HepG2 (cell line): Measurements from ENCODE around the gene NDC80. TPM values are rescaled to one million over a fixed set of nuclear protein-coding genes. Genes with fewer than 3 reads are reported as not detected.

Source experiments
- CAMTA2 ChIP-seq: sonication (generic); formaldehyde crosslinking; IDR thresholded peaks from 2 replicates; pipeline ENCODE4 v1.4.0; 2020; ENCODE audit warnings: mild to moderate bottlenecking, missing genetic modification reagents, borderline replicate concordance
- DMAP1 ChIP-seq: IDR thresholded peaks from 2 replicates; pipeline ENCODE4 v1.6.1; 2016
- ETV6 ChIP-seq: sonication (generic); formaldehyde crosslinking; conservative IDR thresholded peaks from 2 replicates; pipeline ENCODE4 v1.4.0; 2020; ENCODE audit warnings: missing genetic modification reagents
- GFI1 ChIP-seq: sonication (generic); formaldehyde crosslinking; IDR thresholded peaks from 2 replicates; pipeline ENCODE4 v1.5.0; 2020; ENCODE audit warnings: missing genetic modification reagents, mild to moderate bottlenecking, borderline replicate concordance
- ISL2 ChIP-seq: sonication (generic); formaldehyde crosslinking; IDR thresholded peaks from 2 replicates; pipeline ENCODE4 v1.5.0; 2020; ENCODE audit warnings: missing genetic modification reagents
- MAF1 ChIP-seq: sonication (generic); formaldehyde crosslinking; IDR thresholded peaks from 2 replicates; pipeline ENCODE4 v1.5.0; 2020; ENCODE audit warnings: missing genetic modification reagents, borderline replicate concordance
- MLLT10 ChIP-seq: sonication (generic); formaldehyde crosslinking; IDR thresholded peaks from 2 replicates; pipeline ENCODE4 v1.4.0; 2020; ENCODE audit warnings: missing genetic modification reagents
- MTA1 ChIP-seq: sonication (generic); formaldehyde crosslinking; IDR thresholded peaks from 2 replicates; pipeline ENCODE4 v1.4.0; 2020; ENCODE audit warnings: missing genetic modification reagents, mild to moderate bottlenecking, borderline replicate concordance
- MYC ChIP-seq: sonication (generic); formaldehyde crosslinking; IDR thresholded peaks from 2 replicates; pipeline ENCODE4 v1.9.0; 2021; ENCODE audit warnings: missing genetic modification reagents, borderline replicate concordance
- RFXAP ChIP-seq: sonication (generic); formaldehyde crosslinking; IDR thresholded peaks from 2 replicates; pipeline ENCODE4 v1.4.0; 2020; ENCODE audit warnings: missing genetic modification reagents, borderline replicate concordance
- RNF2 ChIP-seq: fragments of 450-650 bp; conservative IDR thresholded peaks from 2 replicates; pipeline ENCODE4 v1.6.1; 2016; ENCODE audit warnings: low read depth
- SAP130 ChIP-seq: IDR thresholded peaks from 2 replicates; pipeline ENCODE4 v1.6.1; 2016; ENCODE audit warnings: low read depth
- SP2 ChIP-seq: sonication (generic); formaldehyde crosslinking; IDR thresholded peaks from 2 replicates; pipeline ENCODE4 v1.5.1; 2020; ENCODE audit warnings: mild to moderate bottlenecking, missing genetic modification reagents
- TFE3 ChIP-seq: IDR thresholded peaks from 2 replicates; pipeline ENCODE4 v1.6.1; 2016
- ZNF160 ChIP-seq: sonication (generic); formaldehyde crosslinking; IDR thresholded peaks from 2 replicates; pipeline ENCODE4 v1.8.0; 2022; ENCODE audit warnings: mild to moderate bottlenecking, inconsistent platforms, missing genetic modification reagents
- ZNF792 ChIP-seq: IDR thresholded peaks from 2 replicates; pipeline ENCODE4 v1.6.1; 2016
- polyA plus RNA-seq, 8 experiments: library from polyadenylated mRNA; depleted of rRNA in 3 of 8; stranded (reverse) in 7 of 8; unstranded in 1 of 8; fragments of >200 nt; fragmentation: Illumina TruSeq in 4 of 8; extraction: Trizol in 4 of 8; gene quantifications; 2 replicates each; pipeline versions ENCODE4 v1.2.1 to v1.2.3, GENCODE V29; 2011 to 2016; ENCODE audit warnings: low read depth in 4 of 8, missing spikeins in 1 of 8, mixed read lengths in 1 of 8; ENCODE audit not compliant: insufficient read depth in 1 of 8
- total RNA-seq, 5 experiments: library from RNA; depleted of rRNA; stranded (reverse); fragments of >200 nt; fragmentation: Illumina TruSeq; extraction: Trizol; gene quantifications; 2 replicates each; pipeline ENCODE4 v1.2.3, GENCODE V29; 2016; ENCODE audit warnings: low read depth in 1 of 5
- TF ChIP-seq, protein P1 (sequence below), 2 experiments: sonication (generic) in 1 of 2; formaldehyde crosslinking in 1 of 2; IDR thresholded peaks; 2 replicates each; pipeline versions ENCODE4 v1.5.1 to v1.6.1; 2011 to 2020; ENCODE audit warnings: borderline replicate concordance in 1 of 2, low read depth in 1 of 2, low read length in 1 of 2, mild to moderate bottlenecking in 1 of 2, missing genetic modification reagents in 1 of 2, moderate library complexity in 1 of 2
- TF ChIP-seq, protein P2 (sequence below): sonication (generic); formaldehyde crosslinking; IDR thresholded peaks from 2 replicates; pipeline ENCODE4 v1.4.0; 2020; ENCODE audit warnings: missing genetic modification reagents
- TF ChIP-seq, protein P3 (sequence below): sonication (generic); formaldehyde crosslinking; IDR thresholded peaks from 2 replicates; pipeline ENCODE4 v1.4.0; 2020; ENCODE audit warnings: missing genetic modification reagents, borderline replicate concordance

Gene NDC80
- total and polyA plus RNA-seq, 2 of the 13 experiments (the other 11 are each of a cell fraction or from before 2014, with no cell fraction given) = 9.6 to 33.0 TPM

- 0 out of 2 replicates have a peak, but pooled peaks have one; percentile 24 for TF ChIP-seq TFE3 (CRISPR knock-in tag)
- peak; percentile 41; the same call in 1 of the 2 replicates for TF ChIP-seq GFI1 (CRISPR knock-in tag)
- TF ChIP-seq ETV6 = no peak
- TF ChIP-seq MAF1 (CRISPR knock-in tag) = peak; percentile 80; the same call in 1 of the 2 replicates
- no peak for TF ChIP-seq MLLT10 (CRISPR knock-in tag)
- TF ChIP-seq ZNF160 (CRISPR knock-in tag) = peak; percentile 84; the same call in 1 of the 2 replicates
- TF ChIP-seq CAMTA2 (CRISPR knock-in tag) = no peak
- TF ChIP-seq, protein P1, sequence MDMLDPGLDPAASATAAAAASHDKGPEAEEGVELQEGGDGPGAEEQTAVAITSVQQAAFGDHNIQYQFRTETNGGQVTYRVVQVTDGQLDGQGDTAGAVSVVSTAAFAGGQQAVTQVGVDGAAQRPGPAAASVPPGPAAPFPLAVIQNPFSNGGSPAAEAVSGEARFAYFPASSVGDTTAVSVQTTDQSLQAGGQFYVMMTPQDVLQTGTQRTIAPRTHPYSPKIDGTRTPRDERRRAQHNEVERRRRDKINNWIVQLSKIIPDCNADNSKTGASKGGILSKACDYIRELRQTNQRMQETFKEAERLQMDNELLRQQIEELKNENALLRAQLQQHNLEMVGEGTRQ (IDR thresholded peaks at IDR 0.05; ENCODE audit: low read depth, low read length) = no peak
- TF ChIP-seq, protein P1 (CRISPR knock-in tag; IDR thresholded peaks at IDR 0.05; ENCODE audit: borderline replicate concordance) = peak; percentile 30; the same call in 1 of the 2 replicates
- peak; percentile 76; the same call in 1 of the 2 replicates for TF ChIP-seq RFXAP
- no peak for TF ChIP-seq SP2 (CRISPR knock-in tag)
- TF ChIP-seq, protein P2, sequence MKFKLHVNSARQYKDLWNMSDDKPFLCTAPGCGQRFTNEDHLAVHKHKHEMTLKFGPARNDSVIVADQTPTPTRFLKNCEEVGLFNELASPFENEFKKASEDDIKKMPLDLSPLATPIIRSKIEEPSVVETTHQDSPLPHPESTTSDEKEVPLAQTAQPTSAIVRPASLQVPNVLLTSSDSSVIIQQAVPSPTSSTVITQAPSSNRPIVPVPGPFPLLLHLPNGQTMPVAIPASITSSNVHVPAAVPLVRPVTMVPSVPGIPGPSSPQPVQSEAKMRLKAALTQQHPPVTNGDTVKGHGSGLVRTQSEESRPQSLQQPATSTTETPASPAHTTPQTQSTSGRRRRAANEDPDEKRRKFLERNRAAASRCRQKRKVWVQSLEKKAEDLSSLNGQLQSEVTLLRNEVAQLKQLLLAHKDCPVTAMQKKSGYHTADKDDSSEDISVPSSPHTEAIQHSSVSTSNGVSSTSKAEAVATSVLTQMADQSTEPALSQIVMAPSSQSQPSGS (CRISPR knock-in tag) = peak; percentile 99
- no peak for TF ChIP-seq RNF2
- peak; percentile 98 for TF ChIP-seq SAP130 (CRISPR knock-in tag)
- TF ChIP-seq DMAP1 (CRISPR knock-in tag) = peak; percentile 95
- TF ChIP-seq MYC = peak; percentile 89
- peak; percentile 35; the same call in 1 of the 2 replicates for TF ChIP-seq ZNF792 (CRISPR knock-in tag)
- no peak for TF ChIP-seq MTA1 (CRISPR knock-in tag)
- TF ChIP-seq ISL2 (CRISPR knock-in tag) = peak; percentile 62
- TF ChIP-seq, protein P3, sequence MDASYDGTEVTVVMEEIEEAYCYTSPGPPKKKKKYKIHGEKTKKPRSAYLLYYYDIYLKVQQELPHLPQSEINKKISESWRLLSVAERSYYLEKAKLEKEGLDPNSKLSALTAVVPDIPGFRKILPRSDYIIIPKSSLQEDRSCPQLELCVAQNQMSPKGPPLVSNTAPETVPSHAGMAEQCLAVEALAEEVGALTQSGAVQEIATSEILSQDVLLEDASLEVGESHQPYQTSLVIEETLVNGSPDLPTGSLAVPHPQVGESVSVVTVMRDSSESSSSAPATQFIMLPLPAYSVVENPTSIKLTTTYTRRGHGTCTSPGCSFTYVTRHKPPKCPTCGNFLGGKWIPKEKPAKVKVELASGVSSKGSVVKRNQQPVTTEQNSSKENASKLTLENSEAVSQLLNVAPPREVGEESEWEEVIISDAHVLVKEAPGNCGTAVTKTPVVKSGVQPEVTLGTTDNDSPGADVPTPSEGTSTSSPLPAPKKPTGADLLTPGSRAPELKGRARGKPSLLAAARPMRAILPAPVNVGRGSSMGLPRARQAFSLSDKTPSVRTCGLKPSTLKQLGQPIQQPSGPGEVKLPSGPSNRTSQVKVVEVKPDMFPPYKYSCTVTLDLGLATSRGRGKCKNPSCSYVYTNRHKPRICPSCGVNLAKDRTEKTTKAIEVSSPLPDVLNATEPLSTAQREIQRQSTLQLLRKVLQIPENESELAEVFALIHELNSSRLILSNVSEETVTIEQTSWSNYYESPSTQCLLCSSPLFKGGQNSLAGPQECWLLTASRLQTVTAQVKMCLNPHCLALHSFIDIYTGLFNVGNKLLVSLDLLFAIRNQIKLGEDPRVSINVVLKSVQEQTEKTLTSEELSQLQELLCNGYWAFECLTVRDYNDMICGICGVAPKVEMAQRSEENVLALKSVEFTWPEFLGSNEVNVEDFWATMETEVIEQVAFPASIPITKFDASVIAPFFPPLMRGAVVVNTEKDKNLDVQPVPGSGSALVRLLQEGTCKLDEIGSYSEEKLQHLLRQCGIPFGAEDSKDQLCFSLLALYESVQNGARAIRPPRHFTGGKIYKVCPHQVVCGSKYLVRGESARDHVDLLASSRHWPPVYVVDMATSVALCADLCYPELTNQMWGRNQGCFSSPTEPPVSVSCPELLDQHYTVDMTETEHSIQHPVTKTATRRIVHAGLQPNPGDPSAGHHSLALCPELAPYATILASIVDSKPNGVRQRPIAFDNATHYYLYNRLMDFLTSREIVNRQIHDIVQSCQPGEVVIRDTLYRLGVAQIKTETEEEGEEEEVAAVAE (CRISPR knock-in tag) = peak; percentile 78; the same call in 1 of the 2 replicates
These were observed at the start of gene NDC80, which contains the start of gene METTL4 (continued) for GRCh38 chr18:2571200-2572170.
